Stomach (tissue), 9 donors: Measurements from ENCODE around the gene ELF2. TPM values are rescaled to one million over a fixed set of nuclear protein-coding genes. Genes with fewer than 3 reads are reported as not detected.
"Not testable (repeated sequence)": the region's sequence is repeated elsewhere in the genome, so short reads cannot be mapped to it uniquely, and the experiment has no call there.

Source experiments
- DNase-seq, 2 donors: peaks; one replicate each; pipeline versions ENCODE4 v3.0.0 to v3.0.0-alpha.2; 2013 to 2019
- H3K27ac ChIP-seq, 5 donors: fragments of 200-600 bp in 4 of 5; sonication (generic) in 4 of 5; one replicate each; pipeline ENCODE4 v1.5.1; 2013 to 2019; ENCODE audit warnings: mild to moderate bottlenecking in 1 of 5, moderate library complexity in 1 of 5
- H3K27me3 ChIP-seq, 3 donors: fragments of 200-600 bp; sonication (generic); one replicate each; pipeline ENCODE4 v1.5.1; 2017 to 2019; ENCODE audit warnings: mixed run types in 1 of 3
- H3K36me3 ChIP-seq, 4 donors: fragments of 200-600 bp; sonication (generic); 1 replicate in 3 of 4; 2 replicates in 1 of 4; pipeline ENCODE4 v1.5.1; 2016 to 2019
- H3K4me1 ChIP-seq, 4 donors: fragments of 200-600 bp; sonication (generic); one replicate each; pipeline ENCODE4 v1.5.1; 2016 to 2019
- H3K4me3 ChIP-seq, 4 donors: fragments of 200-600 bp; sonication (generic) in 3 of 4; one replicate each; pipeline ENCODE4 v1.5.1; 2016 to 2019; ENCODE audit warnings: mild to moderate bottlenecking in 1 of 4
- H3K9me3 ChIP-seq, 4 donors: fragments of 200-600 bp; sonication (generic); one replicate each; pipeline ENCODE4 v1.5.1; 2016 to 2019
- CTCF ChIP-seq, 7 experiments: fragments of 450-650 bp in 4 of 7; fragments of 200-600 bp in 3 of 7; sonication (generic) in 3 of 7; IDR thresholded peaks; one replicate each; pipeline ENCODE4 v1.5.1; 2016 to 2019; ENCODE audit warnings: antibody characterized with exemption in 7 of 7, control low read depth in 2 of 7, mild to moderate bottlenecking in 1 of 7
- EP300 ChIP-seq: sonication (generic); formaldehyde crosslinking; IDR thresholded peaks from one replicate; pipeline ENCODE4 v1.6.1; 2017; ENCODE audit warnings: antibody characterized with exemption
- POLR2A ChIP-seq, 4 donors: fragments of 450-650 bp; IDR thresholded peaks; one replicate each; pipeline ENCODE4 v1.6.1; 2016; ENCODE audit warnings: antibody characterized with exemption in 4 of 4, control low read depth in 2 of 4, mild to moderate bottlenecking in 1 of 4, moderate library complexity in 1 of 4
- POLR2AphosphoS5 ChIP-seq, 3 donors: sonication (generic); formaldehyde crosslinking; IDR thresholded peaks; one replicate each; pipeline ENCODE4 v1.6.1; 2016; ENCODE audit warnings: antibody characterized with exemption in 3 of 3
- WGBS, 5 donors: extraction: QIAGEN DNeasy Blood & Tissue Kit in 3 of 5; methylation state at CpG; one replicate each; pipeline versions ENCODE4 v1.1.5 to v1.1.7; 2013 to 2018; 5-methylcytosine and 5-hydroxymethylcytosine counted together
- intact Hi-C: fragments of 100-400 bp; cut with DNase I; formaldehyde crosslinking; loops from one replicate; pipeline ENCODE4 v1.15.1; 2023; ENCODE audit warnings: low total_unique reads
- polyA plus RNA-seq, 3 donors: library from polyadenylated mRNA; stranded (reverse); fragments of 200-250 nt; gene quantifications; one replicate each; pipeline ENCODE4 v1.2.3, GENCODE V29; 2013
- total RNA-seq, 5 donors: library from RNA; depleted of rRNA; stranded (reverse); fragments of >200 nt; gene quantifications; one replicate each; pipeline versions ENCODE4 v1.1.0 to v1.2.3, GENCODE V29; 2014 to 2016
- donor health status: healthy with polysubstance abuse.
- donor health status: Bipolar disorder and iron deficiency.
- donor health status: healthy.

The ELF2 gene
- total and polyA plus RNA-seq, 8 donors, result 10.6 to 115 (median 36.5) TPM

- Histone ChIP-seq H3K9me3 (no peaks in the 10 kb centered on the region), H3K4me1 (peaks cover 0 to 13% (median 3%) of the 10 kb centered on the region in 4 donors), H3K36me3 (peaks cover 6 to 22% (median 6%) of the 10 kb centered on the region in 4 donors), H3K27me3 (no peaks in the 10 kb centered on the region), H3K4me3 (no peak overlapping the region), H3K27ac (no peak overlapping the region)
- DNase-seq, result no peak
- intact Hi-C loops, result loop anchor here (10.0 kb wide), 1 partner anchor 48 kb away; no protein-coding TSS in a partner anchor
- 66 to 94% (median 82%) methylated on average over 2 of the region's 2 CpGs for WGBS, 5 donors
- TF ChIP-seq POLR2AphosphoS5 (IDR thresholded peaks at IDR 0.05), result no peak
- no peak for TF ChIP-seq EP300
- TF ChIP-seq POLR2A (IDR thresholded peaks at IDR 0.05), result no peak
- no peak for TF ChIP-seq CTCF (IDR thresholded peaks at IDR 0.05)
Observed at GRCh38 chr4:139036885-139037284, 140.1 kb downstream of the ELF2 start.

- TF ChIP-seq POLR2AphosphoS5 (IDR thresholded peaks at IDR 0.05) (no peak), CTCF (IDR thresholded peaks at IDR 0.05) (no peak), POLR2A (IDR thresholded peaks at IDR 0.05) (no peak), EP300 (no peak)
- no peak for DNase-seq
- intact Hi-C loops, result loop anchor here (10.0 kb wide), 1 partner anchor 49 kb away; no protein-coding TSS in a partner anchor
Observed at GRCh38 chr4:139035650-139036049, 141.4 kb downstream of the ELF2 start.

GRCh38 chr4:139030614-139031235 is 146.3 kb downstream of the ELF2 start:
- TF ChIP-seq CTCF (IDR thresholded peaks at IDR 0.05) (peak in 5 of 7 experiments; percentile 49 to 88 (median 70)), EP300 (no peak), POLR2A (IDR thresholded peaks at IDR 0.05) (no peak), POLR2AphosphoS5 (IDR thresholded peaks at IDR 0.05) (peak in 2 of 3 donors; percentile 49 to 77)
- intact Hi-C loops, result loop anchor here (10.0 kb wide), 1 partner anchor 54 kb away; no protein-coding TSS in a partner anchor
- WGBS, 5 donors, result 27 to 36% (median 31%) methylated on average over 14 of the region's 14 CpGs

More at GRCh38 chr4:139035650-139036049, 141.4 kb downstream of the ELF2 start:
- H3K4me1 ChIP-seq, result peaks cover 0 to 25% (median 7%) of the 10 kb centered on the region in 4 donors
- H3K9me3 ChIP-seq, result no peaks in the 10 kb centered on the region
- H3K27me3 ChIP-seq, result no peaks in the 10 kb centered on the region
- no peak overlapping the region for H3K27ac ChIP-seq
- WGBS, 5 donors, result 84 to 92% (median 89%) methylated on average over 5 of the region's 5 CpGs
- H3K4me3 ChIP-seq, result no peak overlapping the region
- H3K36me3 ChIP-seq, result peaks cover 6 to 22% (median 6%) of the 10 kb centered on the region in 4 donors

GRCh38 chr4:139029866-139030363 is 147.1 kb downstream of the ELF2 start:
- Histone ChIP-seq H3K27ac (peak overlapping the region in 1 of 5 donors; percentile 17), H3K4me1 (peaks cover 0 to 33% (median 12%) of the 10 kb centered on the region in 4 donors)
- not testable (repeated sequence) for H3K27me3 ChIP-seq, H3K4me3 ChIP-seq, H3K9me3 ChIP-seq, H3K36me3 ChIP-seq, DNase-seq
- WGBS, 5 donors, result 48 to 62% (median 56%) methylated on average over 6 of the region's 6 CpGs
- intact Hi-C loops, result loop anchor here (10.0 kb wide), 1 partner anchor 55 kb away; no protein-coding TSS in a partner anchor

More at GRCh38 chr4:139030614-139031235, 146.3 kb downstream of the ELF2 start:
- Histone ChIP-seq H3K4me3 (no peak overlapping the region), H3K27me3 (no peaks in the 10 kb centered on the region), H3K4me1 (peaks cover 0 to 37% (median 12%) of the 10 kb centered on the region in 4 donors), H3K9me3 (no peaks in the 10 kb centered on the region), H3K36me3 (no peaks in the 10 kb centered on the region), H3K27ac (peak overlapping the region in 1 of 5 donors; percentile 18)
- peak; percentile 79 to 95 for DNase-seq
